Smooth muscle cell (in vitro differentiated cells): ENCODE results near the gene TCF7L1. TPM values are rescaled to one million over a fixed set of nuclear protein-coding genes. Genes with fewer than 3 reads are reported as not detected.

Experiments
- DNase-seq: peaks from one replicate; lab custom pipeline; 2025; ENCODE audit not compliant: unreplicated experiment; lab: John Stamatoyannopoulos, UW
- H2AFZ ChIP-seq: fragments of 200-600 bp; sonication (generic); 2 replicates; pipeline ENCODE4 v1.6.0; 2016; ENCODE audit warnings: antibody characterized with exemption, low read depth, mild to moderate bottlenecking
- H3F3A ChIP-seq: fragments of 200-600 bp; sonication (generic); 2 replicates; pipeline ENCODE4 v1.6.0; 2017; ENCODE audit warnings: antibody characterized with exemption, low read depth
- H3K27ac ChIP-seq: fragments of 200-600 bp; sonication (generic); 2 replicates; pipeline ENCODE4 v1.5.1; 2016; ENCODE audit warnings: low read depth, mild to moderate bottlenecking
- H3K27me3 ChIP-seq: fragments of 200-600 bp; sonication (generic); 2 replicates; pipeline ENCODE4 v1.6.1; 2016; ENCODE audit warnings: low read depth, mild to moderate bottlenecking
- H3K36me3 ChIP-seq: fragments of 200-600 bp; sonication (generic); 2 replicates; pipeline ENCODE4 v1.5.1; 2016; ENCODE audit warnings: low read depth
- H3K4me1 ChIP-seq: fragments of 200-600 bp; sonication (generic); 2 replicates; pipeline ENCODE4 v1.5.1; 2016; ENCODE audit warnings: low read depth
- H3K4me2 ChIP-seq: fragments of 200-600 bp; sonication (generic); 2 replicates; pipeline ENCODE4 v1.6.0; 2016; ENCODE audit warnings: mild to moderate bottlenecking
- H3K4me3 ChIP-seq: fragments of 200-600 bp; sonication (generic); 2 replicates; pipeline ENCODE4 v1.5.1; 2016; ENCODE audit warnings: mild to moderate bottlenecking
- H3K79me2 ChIP-seq: fragments of 200-600 bp; sonication (generic); 2 replicates; pipeline ENCODE4 v1.6.0; 2016; ENCODE audit warnings: low read depth, mild to moderate bottlenecking
- H3K9ac ChIP-seq: fragments of 200-600 bp; sonication (generic); 2 replicates; pipeline ENCODE4 v1.6.0; 2016; ENCODE audit warnings: low read depth
- H3K9me3 ChIP-seq: fragments of 200-600 bp; sonication (generic); replicated peaks from 2 replicates; pipeline ENCODE4 v1.5.1; 2016; ENCODE audit warnings: low read depth
- H4K20me1 ChIP-seq: fragments of 200-600 bp; sonication (generic); 2 replicates; pipeline ENCODE4 v1.6.0; 2016; ENCODE audit warnings: low read depth
- CTCF ChIP-seq: fragments of 200-600 bp; sonication (generic); IDR thresholded peaks from 2 replicates; pipeline ENCODE4 v1.5.1; 2017; ENCODE audit warnings: borderline replicate concordance, mild to moderate bottlenecking, antibody characterized with exemption; ENCODE audit not compliant: insufficient read depth, poor library complexity, severe bottlenecking
- WGBS: methylation state at CpG from one replicate; pipeline ENCODE4 v1.1.7; 2016; ENCODE audit warnings: low lambda C conversion rate; 5-methylcytosine and 5-hydroxymethylcytosine counted together
- polyA plus RNA-seq: library from polyadenylated mRNA; unstranded; fragments of >200 nt; fragmentation: Nextera tagmentation; extraction: Ambion mirVana; gene quantifications from 2 replicates; pipeline ENCODE4 v1.2.1, GENCODE V29; 2016
- total RNA-seq: library from RNA; depleted of rRNA; stranded (reverse); fragments of >200 nt; gene quantifications from 2 replicates; pipeline ENCODE4 v1.2.3, GENCODE V29; 2014

Gene TCF7L1
- total and polyA plus RNA-seq, 2 experiments from 2014 or later = 4.5 to 15.2 TPM

- Histone ChIP-seq H3K4me2 (no peak overlapping the region), H3F3A (no peaks in the 10 kb centered on the region), H3K4me3 (no peak overlapping the region), H2AFZ (no peak overlapping the region), H3K79me2 (no peaks in the 10 kb centered on the region), H3K4me1 (no peaks in the 10 kb centered on the region), H3K9me3 (no peaks in the 10 kb centered on the region), H3K27me3 (peaks cover 23% of the 10 kb centered on the region), H3K9ac (no peak overlapping the region), H4K20me1 (no peaks in the 10 kb centered on the region), H3K27ac (no peak overlapping the region), H3K36me3 (no peaks in the 10 kb centered on the region)
- no peak for TF ChIP-seq CTCF
- no peak for DNase-seq
- WGBS = 54% methylated on average over 2 of the region's 2 CpGs
These were observed 44.3 kb upstream of the TCF7L1 start for GRCh38 chr2:85088921-85089320.

GRCh38 chr2:85089585-85089984, 43.6 kb upstream of the TCF7L1 start:
- WGBS = 65% methylated on average over 6 of the region's 6 CpGs

GRCh38 chr2:85091838-85092237, 41.4 kb upstream of the TCF7L1 start:
- Histone ChIP-seq H3K9me3 (no peaks in the 10 kb centered on the region), H3F3A (no peaks in the 10 kb centered on the region), H3K27ac (no peak overlapping the region), H2AFZ (no peak overlapping the region), H3K79me2 (no peaks in the 10 kb centered on the region), H3K4me3 (no peak overlapping the region), H3K4me2 (no peak overlapping the region), H3K36me3 (no peaks in the 10 kb centered on the region), H4K20me1 (no peaks in the 10 kb centered on the region), H3K4me1 (no peaks in the 10 kb centered on the region), H3K9ac (no peak overlapping the region), H3K27me3 (peaks cover 6% of the 10 kb centered on the region)
- TF ChIP-seq CTCF = no peak
- no peak for DNase-seq
- WGBS = 90% methylated on average over 2 of the region's 2 CpGs

More at GRCh38 chr2:85089585-85089984, 43.6 kb upstream of the TCF7L1 start:
- no peak overlapping the region for H2AFZ ChIP-seq
- no peak overlapping the region for H3K4me2 ChIP-seq
- H3K27ac ChIP-seq = no peak overlapping the region
- H3K9me3 ChIP-seq = no peaks in the 10 kb centered on the region
- no peaks in the 10 kb centered on the region for H3K36me3 ChIP-seq
- H3K79me2 ChIP-seq = no peaks in the 10 kb centered on the region
- TF ChIP-seq CTCF = no peak
- H3K9ac ChIP-seq = no peak overlapping the region
- DNase-seq = no peak
- H3K27me3 ChIP-seq = peaks cover 19% of the 10 kb centered on the region
- no peaks in the 10 kb centered on the region for H4K20me1 ChIP-seq
- H3K4me1 ChIP-seq = no peaks in the 10 kb centered on the region
- H3F3A ChIP-seq = no peaks in the 10 kb centered on the region
- H3K4me3 ChIP-seq = no peak overlapping the region

GRCh38 chr2:85095094-85095493, 38.1 kb upstream of the TCF7L1 start:
- H3K27ac ChIP-seq = no peak overlapping the region
- H3K4me3 ChIP-seq = no peak overlapping the region
- no peak overlapping the region for H2AFZ ChIP-seq
- no peaks in the 10 kb centered on the region for H3K79me2 ChIP-seq
- H3K27me3 ChIP-seq = peaks cover 8% of the 10 kb centered on the region
- no peak overlapping the region for H3K4me2 ChIP-seq
- no peak for DNase-seq
- no peaks in the 10 kb centered on the region for H4K20me1 ChIP-seq
- 90% methylated on average over 2 of the region's 2 CpGs for WGBS
- no peaks in the 10 kb centered on the region for H3F3A ChIP-seq
- H3K9me3 ChIP-seq = no peaks in the 10 kb centered on the region
- no peak for TF ChIP-seq CTCF
- no peak overlapping the region for H3K9ac ChIP-seq
- H3K36me3 ChIP-seq = no peaks in the 10 kb centered on the region
- no peaks in the 10 kb centered on the region for H3K4me1 ChIP-seq
